Mesodermal cell (in vitro differentiated cells): ENCODE data around the gene TXNRD2.

ENCODE experiments used
- H3K27ac ChIP-seq: 2 replicates; pipeline ENCODE4 v1.7.0; 2013; ENCODE audit warnings: mild to moderate bottlenecking, low read depth, low read length, moderate library complexity; ENCODE audit not compliant: severe bottlenecking
- H3K36me3 ChIP-seq: 2 replicates; pipeline ENCODE4 v1.7.1; 2013; ENCODE audit warnings: mild to moderate bottlenecking, low read length, moderate library complexity; ENCODE audit not compliant: control insufficient read depth, insufficient read depth
- H3K4me1 ChIP-seq: one replicate; pipeline ENCODE4 v1.7.1; 2013; ENCODE audit warnings: mild to moderate bottlenecking, low read length; ENCODE audit not compliant: insufficient read depth, control insufficient read depth, poor library complexity, severe bottlenecking
- H3K4me3 ChIP-seq: 2 replicates; pipeline ENCODE4 v1.7.0; 2013; ENCODE audit warnings: low read length, control low read depth, mild to moderate bottlenecking; ENCODE audit not compliant: insufficient read depth, poor library complexity, severe bottlenecking; ENCODE audit errors: extremely low read depth
- H3K9me3 ChIP-seq: 2 replicates; pipeline ENCODE4 v1.7.1; 2013; ENCODE audit warnings: mild to moderate bottlenecking, low read length, moderate library complexity; ENCODE audit not compliant: control insufficient read depth
- WGBS, 2 experiments: methylation state at CpG; one replicate each; pipeline ENCODE4 v1.1.5; 2013; ENCODE audit warnings: missing lambda C conversion rate in 2 of 2; ENCODE audit not compliant: insufficient coverage in 2 of 2; 5-methylcytosine and 5-hydroxymethylcytosine counted together

TXNRD2 gene

DNA sequence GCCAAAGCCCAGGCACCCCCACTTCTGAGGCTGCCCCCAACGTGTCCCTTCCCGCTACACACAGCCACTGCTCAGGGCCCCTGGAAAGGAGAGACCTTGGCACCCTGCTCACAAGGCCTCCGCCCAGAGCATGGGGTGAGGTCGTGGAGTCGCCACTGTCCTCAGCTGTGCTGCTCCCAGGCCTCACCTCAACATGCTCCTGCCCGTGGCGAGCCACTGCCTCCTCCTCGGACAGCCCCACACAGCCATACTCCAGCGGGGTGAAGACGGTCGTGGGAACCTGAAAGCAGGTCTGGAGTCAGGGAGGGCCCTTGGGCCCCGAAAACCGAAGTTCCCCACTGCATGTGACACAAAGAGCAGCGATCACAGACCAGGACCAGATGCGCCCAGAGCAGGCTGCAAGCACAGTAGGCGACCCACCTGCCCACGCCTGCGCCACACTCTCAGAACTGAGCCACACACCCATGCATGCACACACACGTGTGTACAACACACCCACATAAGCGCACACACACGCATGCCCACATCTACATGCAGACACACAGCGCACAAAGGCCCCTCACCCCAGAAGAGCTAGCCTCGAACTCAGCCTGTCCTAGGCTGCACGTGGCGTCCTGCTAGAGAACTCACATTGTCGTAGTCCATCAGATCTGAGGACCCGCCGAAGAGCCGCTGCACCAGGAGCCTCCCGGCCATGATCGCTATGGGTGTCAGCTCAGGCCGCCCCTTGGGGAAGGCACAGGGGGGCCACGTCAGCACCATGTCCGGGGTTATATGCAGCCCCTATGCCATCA, 61.4 kb downstream of the TXNRD2 start:
- Histone ChIP-seq H3K27ac (peak overlapping the region; percentile 95), H3K9me3 (no peaks in the 10 kb centered on the region), H3K36me3 (peaks cover 4% of the 10 kb centered on the region), H3K4me3 (peak overlapping the region; percentile 22), H3K4me1 (peaks cover 56% of the 10 kb centered on the region)
- WGBS, 2 experiments: 89 to 91% methylated on average over 24 to 32 of the region's 34 CpGs

GRCh38 chr22:19879643-19879991, 62.0 kb downstream of the TXNRD2 start:
- Histone ChIP-seq H3K4me1 (peaks cover 60% of the 10 kb centered on the region), H3K9me3 (no peaks in the 10 kb centered on the region), H3K27ac (peak overlapping the region; percentile 95), H3K4me3 (no peak overlapping the region), H3K36me3 (peaks cover 4% of the 10 kb centered on the region)
- WGBS, 2 experiments: 79 to 96% methylated on average over 3 to 4 of the region's 4 CpGs

DNA sequence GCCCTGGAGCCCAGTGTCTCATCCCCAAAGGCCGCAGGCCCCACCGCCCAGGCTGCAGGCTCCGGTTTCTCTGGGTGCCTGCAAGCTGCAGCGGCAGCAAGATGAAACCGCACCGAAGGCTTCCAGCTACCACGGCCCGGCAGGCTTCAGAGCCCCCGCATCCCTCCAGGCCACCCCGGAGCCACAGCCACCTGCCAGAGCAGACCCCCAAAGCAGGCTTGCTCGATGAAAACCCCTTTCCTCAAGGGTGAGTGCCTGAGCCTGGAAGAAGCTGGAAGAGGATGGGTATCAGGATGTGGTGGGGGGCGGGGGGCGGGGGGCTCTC, 62.4 kb downstream of the TXNRD2 start:
- H3K4me1 ChIP-seq: peaks cover 64% of the 10 kb centered on the region
- WGBS, 2 experiments: 93 to 94% methylated on average over 8 to 9 of the region's 13 CpGs
- no peak overlapping the region for H3K4me3 ChIP-seq
- H3K9me3 ChIP-seq: no peaks in the 10 kb centered on the region
- H3K36me3 ChIP-seq: peaks cover 7% of the 10 kb centered on the region
- no peak overlapping the region for H3K27ac ChIP-seq

DNA sequence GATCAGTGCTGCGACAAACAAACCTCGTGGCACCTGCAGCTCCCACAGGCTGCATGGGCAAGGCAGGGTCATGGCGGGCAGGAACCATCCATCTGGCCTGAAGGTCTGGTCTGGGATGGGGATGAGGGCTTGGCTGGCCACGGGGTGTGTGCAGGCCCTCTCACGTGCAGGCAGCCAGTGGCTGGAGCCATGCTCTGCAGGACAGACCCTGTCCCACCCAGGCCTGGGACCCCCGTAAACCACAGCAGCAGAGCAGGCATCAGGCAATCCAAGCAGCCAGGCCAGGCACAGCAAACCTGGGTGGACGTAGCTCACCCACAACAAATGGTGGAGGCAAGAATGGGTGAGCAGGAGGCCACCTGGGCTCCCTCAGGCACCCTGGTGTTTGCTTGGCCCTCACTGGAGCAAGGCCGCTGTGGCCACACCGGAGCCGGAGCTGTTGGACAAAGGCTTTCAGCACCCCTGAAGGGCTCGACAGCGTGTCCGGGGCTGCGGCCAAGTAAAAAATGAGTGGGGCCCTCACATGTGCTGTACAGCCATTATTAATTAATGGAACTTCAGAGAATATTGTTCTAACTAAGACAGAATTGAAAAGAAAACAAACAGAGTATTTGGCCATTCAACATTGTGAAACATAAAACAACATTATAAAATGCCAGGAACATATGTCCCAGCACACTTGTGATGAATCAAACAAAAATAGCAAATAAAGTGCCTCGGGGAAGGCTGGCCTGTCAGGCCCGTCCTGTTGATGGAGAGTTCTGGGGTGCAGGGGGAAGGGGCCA, 63.0 kb downstream of the TXNRD2 start:
- Histone ChIP-seq H3K4me1 (peaks cover 65% of the 10 kb centered on the region), H3K4me3 (no peak overlapping the region), H3K27ac (no peak overlapping the region), H3K36me3 (peaks cover 8% of the 10 kb centered on the region), H3K9me3 (no peaks in the 10 kb centered on the region)
- 96 to 97% methylated on average over 12 to 14 of the region's 16 CpGs for WGBS, 2 experiments

DNA sequence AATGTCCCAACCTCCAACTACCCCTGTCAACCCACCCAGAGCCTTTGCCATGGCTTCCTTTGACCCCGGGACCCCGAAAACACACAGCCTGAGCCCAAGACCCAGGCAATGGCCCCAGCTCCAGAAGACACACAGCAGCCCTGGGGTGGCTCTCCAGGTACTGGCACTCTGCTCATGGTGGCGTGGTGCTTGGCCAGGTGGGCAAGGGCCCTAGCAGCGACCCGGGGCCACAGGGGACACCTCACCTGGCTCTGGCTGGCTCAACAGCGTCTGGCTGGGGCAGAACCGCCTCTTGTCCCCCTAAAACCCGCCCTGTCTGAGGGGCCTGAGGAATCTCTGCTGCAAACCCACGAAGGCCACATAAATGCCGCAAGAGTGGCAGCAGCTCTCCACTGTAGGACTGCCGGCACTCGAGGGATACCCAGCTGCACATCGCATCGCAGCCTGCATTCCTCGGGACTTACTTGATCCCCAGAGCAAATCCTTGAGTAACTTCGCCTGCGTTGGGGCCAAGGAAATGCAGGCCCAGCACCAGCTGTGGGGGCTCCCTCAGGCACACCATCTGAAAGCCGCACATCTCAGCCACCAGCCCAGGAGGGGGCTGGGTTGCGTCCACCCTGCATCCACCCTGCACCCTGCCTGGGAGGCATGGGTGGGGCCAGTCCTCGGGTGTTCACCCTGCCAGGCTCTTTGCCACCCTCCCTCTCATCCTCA, 63.8 kb downstream of the TXNRD2 start:
- H3K4me3 ChIP-seq: no peak overlapping the region
- 95% methylated on average over 19 to 20 of the region's 20 CpGs for WGBS, 2 experiments
- peaks cover 59% of the 10 kb centered on the region for H3K4me1 ChIP-seq

DNA sequence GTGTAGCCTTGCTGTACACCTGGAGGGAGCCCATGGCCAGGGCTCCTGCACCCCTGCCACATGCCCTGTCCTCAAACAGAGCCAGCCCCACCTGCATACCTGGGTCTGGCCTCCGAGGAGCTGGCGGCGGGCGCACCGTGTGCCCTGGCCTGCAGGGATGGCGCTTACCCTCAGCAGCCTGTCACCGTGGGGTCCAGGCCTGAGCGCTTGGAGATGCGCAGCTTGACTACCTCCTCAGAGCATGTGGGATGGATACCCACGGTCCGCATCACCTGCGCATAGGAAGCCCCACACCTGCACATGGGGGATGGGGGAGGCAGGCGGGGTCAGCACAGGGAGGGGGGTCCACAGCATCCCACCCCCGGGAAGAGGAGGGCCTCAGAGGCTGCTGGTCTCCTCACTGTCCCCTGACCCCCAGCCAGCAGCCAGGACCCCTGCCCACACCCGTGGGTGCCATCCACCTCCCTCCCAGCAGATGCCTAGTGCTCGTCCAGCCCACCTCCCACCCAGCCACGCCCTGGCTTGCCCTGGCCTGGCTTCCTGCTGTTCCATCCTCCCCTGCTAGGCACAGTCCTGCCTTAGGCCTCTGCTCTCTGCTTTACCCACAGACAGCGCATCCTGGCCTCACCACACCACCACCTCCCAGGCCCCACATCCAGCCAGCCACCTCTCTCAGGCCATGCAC, 64.5 kb downstream of the TXNRD2 start:
- Histone ChIP-seq H3K4me1 (peaks cover 52% of the 10 kb centered on the region), H3K9me3 (no peaks in the 10 kb centered on the region), H3K27ac (no peak overlapping the region), H3K4me3 (no peak overlapping the region), H3K36me3 (peaks cover 8% of the 10 kb centered on the region)
- 92 to 95% methylated on average over 11 to 18 of the region's 18 CpGs for WGBS, 2 experiments

More for the DNA sequence above, 63.8 kb downstream of the TXNRD2 start:
- H3K36me3 ChIP-seq: peaks cover 8% of the 10 kb centered on the region
- no peaks in the 10 kb centered on the region for H3K9me3 ChIP-seq
- H3K27ac ChIP-seq: no peak overlapping the region

DNA sequence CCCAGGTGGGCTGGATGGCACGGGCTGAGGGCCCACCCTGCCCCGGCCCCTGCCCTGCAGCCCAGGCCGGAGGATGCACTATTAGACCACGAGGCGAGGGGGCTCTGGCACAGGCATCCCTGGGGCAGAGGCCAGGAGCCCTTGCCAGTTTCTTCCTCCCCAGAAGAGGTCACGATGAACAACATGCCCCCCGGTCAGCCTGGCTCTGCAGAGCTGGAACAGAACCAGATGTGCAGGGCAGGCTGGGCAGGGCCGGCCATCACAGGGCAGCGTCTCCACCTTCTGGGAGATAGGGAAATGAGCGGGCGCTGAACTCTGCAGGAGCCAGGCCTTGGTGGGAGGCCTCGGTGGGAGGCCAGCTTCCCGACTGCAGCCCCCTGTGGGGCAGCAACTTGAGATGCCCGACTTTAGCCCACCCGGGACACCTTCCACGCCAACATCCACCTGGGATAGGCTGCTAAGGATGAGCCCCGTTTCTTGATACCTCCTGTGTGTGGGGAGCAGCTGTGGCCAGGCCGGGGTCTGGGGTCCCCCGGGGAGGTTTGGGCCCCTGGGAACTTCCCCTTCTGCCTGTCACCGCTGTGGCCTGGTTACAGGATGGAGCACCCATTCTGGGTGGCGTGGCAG, 65.2 kb downstream of the TXNRD2 start:
- Histone ChIP-seq H3K9me3 (no peaks in the 10 kb centered on the region), H3K27ac (no peak overlapping the region), H3K4me3 (no peak overlapping the region), H3K36me3 (peaks cover 8% of the 10 kb centered on the region), H3K4me1 (peaks cover 46% of the 10 kb centered on the region)
- 93 to 94% methylated on average over 17 to 21 of the region's 21 CpGs for WGBS, 2 experiments

DNA sequence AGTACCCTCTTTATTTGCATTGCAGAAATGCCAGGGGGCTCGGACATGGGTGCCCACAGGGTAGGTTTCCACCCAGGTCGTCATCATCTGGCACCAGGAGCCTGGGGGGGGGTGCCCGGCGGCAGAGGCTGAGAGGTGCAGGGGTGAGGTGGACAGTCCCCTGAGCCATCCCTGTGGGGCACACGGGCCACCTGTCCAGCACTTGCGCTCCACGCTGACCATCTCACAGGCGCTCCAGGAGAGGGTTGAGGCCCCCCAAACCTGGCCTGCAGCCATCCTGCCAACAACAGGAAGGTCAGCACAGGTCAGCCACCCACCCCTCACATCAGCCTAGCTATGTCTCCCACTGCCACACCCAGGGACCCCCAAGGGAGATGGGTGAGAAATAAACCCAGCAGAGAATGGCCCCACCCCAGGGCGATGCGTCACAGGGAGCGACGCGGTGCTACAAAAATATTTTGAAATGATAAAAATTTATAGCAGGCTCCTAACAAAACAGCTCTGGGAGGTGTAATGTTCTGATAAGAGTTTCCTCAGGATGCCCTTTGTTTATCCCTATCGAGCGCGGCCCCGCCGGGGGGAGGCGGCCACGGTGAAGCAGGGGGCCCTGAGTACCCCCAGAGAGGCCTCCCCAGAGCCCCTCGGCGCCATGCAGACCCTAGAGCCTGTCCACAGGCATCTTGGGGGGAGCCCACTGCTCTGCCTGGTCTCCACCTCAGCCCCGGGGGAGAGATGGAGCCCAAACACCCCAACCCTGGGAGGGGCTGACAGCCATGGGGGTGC, 65.9 kb downstream of the TXNRD2 start:
- no peak overlapping the region for H3K4me3 ChIP-seq
- peaks cover 8% of the 10 kb centered on the region for H3K36me3 ChIP-seq
- no peak overlapping the region for H3K27ac ChIP-seq
- peaks cover 43% of the 10 kb centered on the region for H3K4me1 ChIP-seq
- WGBS, 2 experiments: 93 to 96% methylated on average over 20 to 22 of the region's 23 CpGs
- H3K9me3 ChIP-seq: no peaks in the 10 kb centered on the region

DNA sequence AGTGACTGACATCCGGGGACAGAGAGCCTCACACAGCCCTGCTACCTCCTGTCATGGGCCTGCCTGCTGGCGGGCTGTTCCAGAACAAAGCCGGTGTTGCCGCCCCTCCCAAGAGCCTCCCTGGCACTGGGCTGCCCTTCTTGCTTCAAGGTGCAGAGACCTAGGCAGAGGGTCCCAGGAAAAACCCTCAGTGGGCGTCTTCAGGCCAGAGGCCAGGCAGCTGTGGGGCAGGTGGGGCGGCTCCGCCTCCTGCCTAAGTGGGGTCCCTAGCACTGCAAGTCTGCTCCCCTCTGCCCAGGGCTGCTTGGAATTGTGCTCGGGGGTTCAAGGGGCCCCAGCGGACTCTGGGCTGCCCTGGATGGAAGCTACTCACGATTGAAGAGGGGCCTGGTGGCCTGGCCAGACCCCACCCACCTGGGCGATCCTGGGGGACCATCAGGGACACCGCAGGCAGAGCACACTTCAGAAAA, 66.5 kb downstream of the TXNRD2 start:
- Histone ChIP-seq H3K36me3 (peaks cover 8% of the 10 kb centered on the region), H3K4me3 (no peak overlapping the region), H3K9me3 (no peaks in the 10 kb centered on the region), H3K4me1 (peaks cover 37% of the 10 kb centered on the region), H3K27ac (no peak overlapping the region)
- 86 to 96% methylated on average over 12 of the region's 12 CpGs for WGBS, 2 experiments
